Thyroid gland (tissue), 4 donors: ENCODE results near the gene LSM5. TPM values are rescaled to one million over a fixed set of nuclear protein-coding genes. Genes with fewer than 3 reads are reported as not detected.

Experiments
- DNase-seq, 2 donors: peaks; one replicate each; pipeline ENCODE4 v3.0.0-alpha.2; 2019
- H3K27ac ChIP-seq, 3 donors: fragments of 200-600 bp; sonication (generic); 1 replicate in 2 of 3; 2 replicates in 1 of 3; pipeline ENCODE4 v1.5.1; 2016 to 2019; ENCODE audit warnings: mild to moderate bottlenecking in 1 of 3, moderate library complexity in 1 of 3
- H3K27me3 ChIP-seq: fragments of 200-600 bp; sonication (generic); one replicate; pipeline ENCODE4 v1.5.1; 2019
- H3K36me3 ChIP-seq, 2 donors: fragments of 200-600 bp; sonication (generic); one replicate each; pipeline ENCODE4 v1.5.1; 2016 to 2019
- H3K4me1 ChIP-seq, 2 donors: fragments of 200-600 bp; sonication (generic); one replicate each; pipeline ENCODE4 v1.5.1; 2017 to 2019
- H3K4me3 ChIP-seq, 3 donors: fragments of 200-600 bp; sonication (generic); replicated peaks in 1 of 3; 1 replicate in 2 of 3; 2 replicates in 1 of 3; pipeline ENCODE4 v1.5.1; 2016; ENCODE audit warnings: mild to moderate bottlenecking in 1 of 3
- H3K9me3 ChIP-seq: fragments of 200-600 bp; sonication (generic); one replicate; pipeline ENCODE4 v1.5.1; 2017
- CTCF ChIP-seq, 6 experiments: fragments of 200-600 bp in 3 of 6; fragments of 450-650 bp in 3 of 6; sonication (generic) in 3 of 6; IDR thresholded peaks; one replicate each; pipeline ENCODE4 v1.5.1; 2016 to 2019; ENCODE audit warnings: antibody characterized with exemption in 6 of 6, mild to moderate bottlenecking in 2 of 6, inconsistent platforms in 1 of 6, moderate library complexity in 1 of 6
- POLR2A ChIP-seq, 2 donors: fragments of 450-650 bp; IDR thresholded peaks; one replicate each; pipeline ENCODE4 v1.6.1; 2017; ENCODE audit warnings: antibody characterized with exemption in 2 of 2, mild to moderate bottlenecking in 2 of 2, moderate library complexity in 1 of 2
- WGBS, 2 donors: methylation state at CpG; one replicate each; pipeline ENCODE4 v1.1.5; 2017; 5-methylcytosine and 5-hydroxymethylcytosine counted together
- intact Hi-C: fragments of 100-400 bp; cut with DNase I; formaldehyde crosslinking; loops from one replicate; pipeline ENCODE4 v1.15.1; 2023
- total RNA-seq, 4 donors: library from RNA; depleted of rRNA; stranded (reverse); fragments of >200 nt; gene quantifications; one replicate each; pipeline ENCODE4 v1.2.3, GENCODE V29; 2016

The LSM5 gene
- total RNA-seq, 4 donors from 2014 or later: 26.4 to 94.6 (median 51.0) TPM

GRCh38 chr7:32531402-32531801, 41.2 kb upstream of the LSM5 start:
- WGBS, 2 donors: 93% methylated on average over 12 to 13 of the region's 13 CpGs
- no peaks in the 10 kb centered on the region for H3K9me3 ChIP-seq
- TF ChIP-seq POLR2A (IDR thresholded peaks at IDR 0.05) (no peak), CTCF (IDR thresholded peaks at IDR 0.05) (no peak)
- H3K27me3 ChIP-seq: no peaks in the 10 kb centered on the region
- H3K27ac ChIP-seq: no peak overlapping the region
- H3K4me3 ChIP-seq: no peak overlapping the region
- H3K36me3 ChIP-seq: no peaks in the 10 kb centered on the region
- no peak for DNase-seq
- H3K4me1 ChIP-seq: peaks cover 11 to 13% of the 10 kb centered on the region in 2 donors
- intact Hi-C loops: no loop called here

GRCh38 chr7:32525839-32526238, 35.7 kb upstream of the LSM5 start:
- WGBS, 2 donors: 87% methylated on average over 4 of the region's 4 CpGs
- intact Hi-C loops: no loop called here
- no peak for TF ChIP-seq POLR2A (IDR thresholded peaks at IDR 0.05)
- TF ChIP-seq CTCF (IDR thresholded peaks at IDR 0.05): no peak
- no peak for DNase-seq
- H3K36me3 ChIP-seq: no peaks in the 10 kb centered on the region
- H3K27ac ChIP-seq: no peak overlapping the region
- no peak overlapping the region for H3K4me3 ChIP-seq
- no peaks in the 10 kb centered on the region for H3K9me3 ChIP-seq
- no peaks in the 10 kb centered on the region for H3K27me3 ChIP-seq
- peaks cover 17 to 33% of the 10 kb centered on the region in 2 donors for H3K4me1 ChIP-seq

GRCh38 chr7:32524631-32525030, 34.5 kb upstream of the LSM5 start:
- H3K4me1 ChIP-seq: peaks cover 12 to 30% of the 10 kb centered on the region in 2 donors
- intact Hi-C loops: no loop called here
- H3K4me3 ChIP-seq: no peak overlapping the region
- no peaks in the 10 kb centered on the region for H3K27me3 ChIP-seq
- no peak for DNase-seq
- H3K9me3 ChIP-seq: no peaks in the 10 kb centered on the region
- no peak for TF ChIP-seq CTCF (IDR thresholded peaks at IDR 0.05)
- no peak for TF ChIP-seq POLR2A (IDR thresholded peaks at IDR 0.05)
- H3K27ac ChIP-seq: no peak overlapping the region
- no peaks in the 10 kb centered on the region for H3K36me3 ChIP-seq

GRCh38 chr7:32522746-32523530, 32.8 kb upstream of the LSM5 start:
- Histone ChIP-seq H3K27me3 (no peaks in the 10 kb centered on the region), H3K36me3 (no peaks in the 10 kb centered on the region), H3K9me3 (no peaks in the 10 kb centered on the region), H3K4me3 (no peak overlapping the region), H3K27ac (no peak overlapping the region), H3K4me1 (peaks cover 12 to 30% of the 10 kb centered on the region in 2 donors)
- intact Hi-C loops: no loop called here
- no peak for DNase-seq
- 96 to 98% methylated on average over 6 of the region's 6 CpGs for WGBS, 2 donors
- TF ChIP-seq POLR2A (IDR thresholded peaks at IDR 0.05) (no peak), CTCF (IDR thresholded peaks at IDR 0.05) (no peak)

GRCh38 chr7:32519763-32520162, 29.6 kb upstream of the LSM5 start:
- H3K27ac ChIP-seq: no peak overlapping the region
- H3K4me1 ChIP-seq: peaks cover 22 to 36% of the 10 kb centered on the region in 2 donors
- DNase-seq: no peak
- H3K36me3 ChIP-seq: no peaks in the 10 kb centered on the region
- no peaks in the 10 kb centered on the region for H3K27me3 ChIP-seq
- H3K4me3 ChIP-seq: no peak overlapping the region
- TF ChIP-seq CTCF (IDR thresholded peaks at IDR 0.05) (no peak), POLR2A (IDR thresholded peaks at IDR 0.05) (no peak)
- no peaks in the 10 kb centered on the region for H3K9me3 ChIP-seq
- intact Hi-C loops: no loop called here
- WGBS, 2 donors: 81 to 97% methylated on average over 2 of the region's 2 CpGs
